Activated naive CD8-positive, alpha-beta T cell treated with anti-CD3 and anti-CD28 coated beads, Interleukin-2, amount 10 ng/mL, durations not matched to agents 7 days and 5 days (primary cell): Measurements from ENCODE around the gene RPUSD3. TPM values are rescaled to one million over a fixed set of nuclear protein-coding genes. Genes with fewer than 3 reads are reported as not detected.

Experiments used
- ATAC-seq: fragments of 150-1000 bp; cut with Tn5 transposase; one replicate; pipeline ENCODE4 v1.10.0; 2021; ENCODE audit warnings: low read depth, moderate library complexity
- POLR2A ChIA-PET: fragments of 350-600 bp; sonication (Branson Sonifier 250); formaldehyde crosslinking; loops from one replicate; lab custom pipeline; 2021; ENCODE audit warnings: antibody characterized with exemption; lab: Charles Lee
- DNase-seq: peaks from one replicate; pipeline ENCODE4 v3.0.0; 2021
- H3K27ac Mint-ChIP-seq: one replicate; pipeline ENCODE4 v1.8.0; 2022; ENCODE audit warnings: mild to moderate bottlenecking, mixed read lengths
- H3K27me3 Mint-ChIP-seq: one replicate; pipeline ENCODE4 v1.8.0; 2022; ENCODE audit warnings: mild to moderate bottlenecking, moderate library complexity, mixed read lengths
- H3K36me3 Mint-ChIP-seq: one replicate; pipeline ENCODE4 v1.8.0; 2021; ENCODE audit warnings: mild to moderate bottlenecking, mixed read lengths
- H3K4me1 Mint-ChIP-seq: one replicate; pipeline ENCODE4 v1.8.0; 2021; ENCODE audit warnings: mixed read lengths
- H3K4me3 Mint-ChIP-seq: one replicate; pipeline ENCODE4 v1.8.0; 2022; ENCODE audit warnings: mild to moderate bottlenecking, moderate library complexity, mixed read lengths
- H3K9me3 Mint-ChIP-seq: one replicate; pipeline ENCODE4 v1.8.0; 2021; ENCODE audit warnings: mixed read lengths
- total RNA-seq, 2 experiments: library from RNA; stranded (reverse); gene quantifications; one replicate each; pipeline ENCODE4 v1.2.3, GENCODE V29; 2021

The RPUSD3 gene, protein sequence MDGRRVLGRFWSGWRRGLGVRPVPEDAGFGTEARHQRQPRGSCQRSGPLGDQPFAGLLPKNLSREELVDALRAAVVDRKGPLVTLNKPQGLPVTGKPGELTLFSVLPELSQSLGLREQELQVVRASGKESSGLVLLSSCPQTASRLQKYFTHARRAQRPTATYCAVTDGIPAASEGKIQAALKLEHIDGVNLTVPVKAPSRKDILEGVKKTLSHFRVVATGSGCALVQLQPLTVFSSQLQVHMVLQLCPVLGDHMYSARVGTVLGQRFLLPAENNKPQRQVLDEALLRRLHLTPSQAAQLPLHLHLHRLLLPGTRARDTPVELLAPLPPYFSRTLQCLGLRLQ
- 10 to 100 TPM; 46.3 to 50.8 TPM for total RNA-seq

DNA sequence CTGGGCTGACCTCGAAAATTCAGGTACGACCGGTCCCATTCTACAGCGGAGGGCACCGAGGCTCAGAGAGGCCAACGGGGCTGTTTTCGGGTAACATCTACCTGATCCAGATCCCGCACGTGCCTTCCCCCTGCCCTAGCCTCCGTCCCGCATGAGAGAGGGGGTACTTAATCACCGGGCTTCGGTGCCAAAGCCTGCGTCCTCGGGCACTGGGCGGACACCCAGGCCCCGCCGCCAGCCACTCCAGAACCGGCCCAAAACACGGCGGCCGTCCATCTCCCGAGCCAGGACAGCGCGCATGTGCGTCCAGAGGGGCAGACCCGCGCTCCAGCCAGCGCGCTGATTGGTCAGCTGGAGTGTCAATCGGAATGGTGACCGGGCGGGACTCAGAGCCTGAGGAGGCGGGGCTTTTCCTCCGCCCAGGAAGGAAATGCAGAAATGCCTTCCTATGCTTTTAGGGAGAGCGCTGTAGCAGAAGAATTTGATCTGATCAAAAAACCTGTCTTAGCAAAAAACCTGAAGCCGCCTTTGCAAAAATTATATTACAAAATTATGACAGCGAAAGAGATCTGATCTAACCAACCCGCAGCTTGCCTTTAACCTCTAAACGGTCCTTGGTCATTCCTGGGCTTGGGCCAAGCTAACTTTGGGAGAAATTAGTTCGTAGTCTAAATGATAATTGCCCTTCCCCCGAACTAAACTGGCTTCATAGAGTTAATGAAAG, at the start of gene RPUSD3:
RPUSD3 (minus strand) TSS at position 294 of the 724 bp plus-strand sequence; CDS start at position 276, 18 bp downstream.
- Mint-ChIP-seq H3K36me3 (peaks cover 3% of the 10 kb centered on the region), H3K27ac (peak within 1 kb of the TSS; percentile 90), H3K4me3 (peak within 1 kb of the TSS; percentile 98), H3K4me1 (peaks cover 17% of the 10 kb centered on the region), H3K27me3 (no peaks in the 10 kb centered on the region), H3K9me3 (no peaks in the 10 kb centered on the region)
- DNase-seq: peak; percentile 99
- peak; percentile 97 for ATAC-seq
- POLR2A ChIA-PET: interaction anchor here (0.8 to 1.1 kb wide), 3 partner anchors 35 to 477 kb away, joined by 3 to 6 read pairs (median 4); partner anchors contain the start of gene SEC13

- no peaks in the 10 kb centered on the region for H3K27me3 Mint-ChIP-seq
- H3K4me1 Mint-ChIP-seq: peaks cover 35% of the 10 kb centered on the region
- H3K36me3 Mint-ChIP-seq: peaks cover 31% of the 10 kb centered on the region
- POLR2A ChIA-PET: interaction anchor here (0.7 to 3.6 kb wide), 13 partner anchors 11 to 429 kb away, joined by 3 to 32 read pairs (median 4); partner anchors contain the start of genes CRELD1, IL17RE, RPUSD3 and SEC13
- no peaks in the 10 kb centered on the region for H3K9me3 Mint-ChIP-seq
- peak overlapping the region; percentile 99 for H3K27ac Mint-ChIP-seq
- H3K4me3 Mint-ChIP-seq: peak overlapping the region; percentile 97
- DNase-seq (no peak), ATAC-seq (no peak)
Observed at GRCh38 chr3:9891072-9891622, 47.3 kb upstream of the RPUSD3 start.

- Mint-ChIP-seq H3K27me3 (no peaks in the 10 kb centered on the region), H3K36me3 (peaks cover 28% of the 10 kb centered on the region), H3K9me3 (no peaks in the 10 kb centered on the region), H3K4me3 (peak within 1 kb of the TSS; percentile 97), H3K4me1 (peaks cover 35% of the 10 kb centered on the region), H3K27ac (peak within 1 kb of the TSS; percentile 99)
- ATAC-seq (peak; percentile 86), DNase-seq (peak; percentile 90)
- POLR2A ChIA-PET: interaction anchor here (0.6 to 3.6 kb wide), 17 partner anchors 10 to 908 kb away, joined by 3 to 32 read pairs (median 4); partner anchors contain the start of genes ARPC4, CIDEC, CRELD1 and IL17RE
Observed at GRCh38 chr3:9890249-9891071, 46.7 kb upstream of the RPUSD3 start, which contains the start of gene JAGN1. TSS of gene JAGN1 (plus strand) at chr3:9890610. CDS start at chr3:9890723, 113 bp downstream.

GRCh38 chr3:9889405-9889804, 45.6 kb upstream of the RPUSD3 start:
- Mint-ChIP-seq H3K4me1 (peaks cover 29% of the 10 kb centered on the region), H3K9me3 (no peaks in the 10 kb centered on the region), H3K4me3 (no peak overlapping the region), H3K27ac (no peak overlapping the region), H3K27me3 (no peaks in the 10 kb centered on the region), H3K36me3 (peaks cover 22% of the 10 kb centered on the region)
- POLR2A ChIA-PET: interaction anchor here (0.9 to 3.3 kb wide), 3 partner anchors 13 to 135 kb away, joined by 3 to 32 read pairs (median 5); partner anchors contain the start of gene IL17RE
- no peak for ATAC-seq
- DNase-seq: no peak

- Mint-ChIP-seq H3K4me1 (peaks cover 23% of the 10 kb centered on the region), H3K27ac (no peak overlapping the region), H3K27me3 (no peaks in the 10 kb centered on the region), H3K4me3 (no peak overlapping the region), H3K9me3 (no peaks in the 10 kb centered on the region), H3K36me3 (peaks cover 14% of the 10 kb centered on the region)
- no peak for ATAC-seq
- no peak for DNase-seq
- POLR2A ChIA-PET: interaction anchor here (0.9 kb wide), 1 partner anchor 134 kb away, joined by 3 read pairs; no protein-coding TSS in a partner anchor
Observed at GRCh38 chr3:9888540-9888939, 44.7 kb upstream of the RPUSD3 start.

- POLR2A ChIA-PET: no interaction called here
- no peak for DNase-seq
- no peaks in the 10 kb centered on the region for H3K27me3 Mint-ChIP-seq
- peaks cover 15% of the 10 kb centered on the region for H3K4me1 Mint-ChIP-seq
- H3K9me3 Mint-ChIP-seq: no peaks in the 10 kb centered on the region
- no peak overlapping the region for H3K27ac Mint-ChIP-seq
- no peak overlapping the region for H3K4me3 Mint-ChIP-seq
- peaks cover 6% of the 10 kb centered on the region for H3K36me3 Mint-ChIP-seq
- ATAC-seq: no peak
Observed at GRCh38 chr3:9887480-9887879, 43.7 kb upstream of the RPUSD3 start.

GRCh38 chr3:9886328-9886727, 42.5 kb upstream of the RPUSD3 start:
- POLR2A ChIA-PET: interaction anchor here (1.2 kb wide), 1 partner anchor 237 kb away, joined by 3 read pairs; the partner anchor contains the start of gene MTMR14
- no peaks in the 10 kb centered on the region for H3K27me3 Mint-ChIP-seq
- no peaks in the 10 kb centered on the region for H3K9me3 Mint-ChIP-seq
- DNase-seq (no peak), ATAC-seq (no peak)
- H3K36me3 Mint-ChIP-seq: peaks cover 2% of the 10 kb centered on the region
- H3K27ac Mint-ChIP-seq: no peak overlapping the region
- peaks cover 9% of the 10 kb centered on the region for H3K4me1 Mint-ChIP-seq
- no peak overlapping the region for H3K4me3 Mint-ChIP-seq

DNA sequence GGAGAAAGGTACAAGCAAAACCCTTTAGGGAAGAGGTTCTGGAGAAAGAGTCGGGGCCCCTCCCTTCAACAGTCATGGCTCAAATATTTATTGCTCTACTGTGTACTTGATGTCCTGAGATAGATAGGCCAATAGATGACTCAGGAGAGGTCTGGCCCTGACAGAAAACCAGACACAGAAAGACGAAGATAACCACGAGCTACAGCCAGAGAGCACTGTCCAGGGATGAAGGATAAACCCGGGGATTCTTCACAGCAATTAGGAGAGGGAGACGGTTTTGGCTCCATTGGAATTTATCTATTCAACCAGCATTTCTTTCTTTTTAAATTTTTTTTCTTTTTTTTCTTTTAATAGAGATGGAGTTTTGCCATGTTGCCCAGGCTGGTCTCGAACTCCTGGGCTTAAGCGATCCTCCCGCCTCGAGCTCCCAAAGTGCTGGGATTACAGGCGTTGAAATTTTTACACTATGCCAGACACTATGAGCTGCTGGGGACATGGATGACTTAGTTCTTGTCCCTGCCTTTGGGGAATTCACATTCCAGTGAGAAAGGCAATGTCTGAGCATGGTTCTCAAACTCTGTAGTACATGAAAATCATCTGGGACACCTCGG, 40.9 kb upstream of the RPUSD3 start:
- Mint-ChIP-seq H3K4me3 (no peak overlapping the region), H3K9me3 (no peaks in the 10 kb centered on the region), H3K27me3 (no peaks in the 10 kb centered on the region), H3K4me1 (peaks cover 2% of the 10 kb centered on the region), H3K27ac (no peak overlapping the region), H3K36me3 (no peaks in the 10 kb centered on the region)
- ATAC-seq (no peak), DNase-seq (no peak)
- POLR2A ChIA-PET: interaction anchor here (0.5 kb wide), 1 partner anchor 128 kb away, joined by 4 read pairs; no protein-coding TSS in a partner anchor

DNA sequence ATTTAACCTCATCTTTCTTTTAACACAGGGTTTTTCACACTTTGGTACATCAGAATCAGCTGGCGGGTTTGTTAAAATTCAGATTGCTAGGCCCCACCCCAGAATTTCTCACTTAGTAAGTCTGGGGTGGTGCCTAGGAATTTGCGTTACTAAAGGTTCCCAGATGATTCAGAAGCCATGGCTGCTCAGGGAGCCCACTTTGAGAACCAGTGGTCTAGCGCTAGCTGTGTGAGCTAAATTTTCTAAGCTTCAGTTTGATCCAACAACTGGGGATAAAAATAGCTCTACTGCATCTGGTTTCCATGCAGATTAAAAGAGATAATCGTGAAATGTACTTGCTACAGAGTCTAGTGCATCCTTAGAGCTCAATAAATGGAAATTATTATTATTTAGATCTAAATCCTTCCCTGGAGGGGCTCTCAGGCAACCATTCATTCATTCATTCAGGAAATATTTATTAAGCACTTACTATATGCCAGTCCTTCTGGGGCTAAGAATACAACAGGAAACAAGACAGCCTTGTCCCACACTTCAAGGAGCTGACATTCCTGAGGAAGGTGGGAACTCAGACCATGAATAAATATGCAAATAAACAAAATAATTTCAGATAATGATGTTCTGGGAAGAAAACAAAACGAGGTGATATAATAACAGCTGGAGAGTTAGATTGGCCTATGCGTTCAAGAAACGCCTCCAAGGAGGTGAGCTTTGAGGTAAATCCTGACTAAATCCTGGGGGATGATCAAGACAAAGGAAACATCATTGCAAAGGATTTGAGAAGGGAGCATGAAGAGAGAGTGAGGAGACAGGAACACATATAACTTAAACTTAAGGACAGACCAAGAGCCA, 40.1 kb upstream of the RPUSD3 start:
- H3K36me3 Mint-ChIP-seq: no peaks in the 10 kb centered on the region
- H3K27ac Mint-ChIP-seq: no peak overlapping the region

GRCh38 chr3:9881441-9881840, 37.6 kb upstream of the RPUSD3 start:
- Mint-ChIP-seq H3K27me3 (peaks cover 5% of the 10 kb centered on the region), H3K9me3 (no peaks in the 10 kb centered on the region), H3K36me3 (no peaks in the 10 kb centered on the region), H3K27ac (no peak overlapping the region), H3K4me1 (no peaks in the 10 kb centered on the region), H3K4me3 (no peak overlapping the region)
- POLR2A ChIA-PET: no interaction called here
- no peak for ATAC-seq
- DNase-seq: no peak

More for the DNA sequence above, 40.1 kb upstream of the RPUSD3 start:
- H3K4me1 Mint-ChIP-seq: no peaks in the 10 kb centered on the region
- H3K27me3 Mint-ChIP-seq: no peaks in the 10 kb centered on the region
- POLR2A ChIA-PET: interaction anchor here (0.5 kb wide), 1 partner anchor 129 kb away, joined by 4 read pairs; no protein-coding TSS in a partner anchor
- DNase-seq (no peak), ATAC-seq (no peak)
- no peak overlapping the region for H3K4me3 Mint-ChIP-seq
- H3K9me3 Mint-ChIP-seq: no peaks in the 10 kb centered on the region

DNA sequence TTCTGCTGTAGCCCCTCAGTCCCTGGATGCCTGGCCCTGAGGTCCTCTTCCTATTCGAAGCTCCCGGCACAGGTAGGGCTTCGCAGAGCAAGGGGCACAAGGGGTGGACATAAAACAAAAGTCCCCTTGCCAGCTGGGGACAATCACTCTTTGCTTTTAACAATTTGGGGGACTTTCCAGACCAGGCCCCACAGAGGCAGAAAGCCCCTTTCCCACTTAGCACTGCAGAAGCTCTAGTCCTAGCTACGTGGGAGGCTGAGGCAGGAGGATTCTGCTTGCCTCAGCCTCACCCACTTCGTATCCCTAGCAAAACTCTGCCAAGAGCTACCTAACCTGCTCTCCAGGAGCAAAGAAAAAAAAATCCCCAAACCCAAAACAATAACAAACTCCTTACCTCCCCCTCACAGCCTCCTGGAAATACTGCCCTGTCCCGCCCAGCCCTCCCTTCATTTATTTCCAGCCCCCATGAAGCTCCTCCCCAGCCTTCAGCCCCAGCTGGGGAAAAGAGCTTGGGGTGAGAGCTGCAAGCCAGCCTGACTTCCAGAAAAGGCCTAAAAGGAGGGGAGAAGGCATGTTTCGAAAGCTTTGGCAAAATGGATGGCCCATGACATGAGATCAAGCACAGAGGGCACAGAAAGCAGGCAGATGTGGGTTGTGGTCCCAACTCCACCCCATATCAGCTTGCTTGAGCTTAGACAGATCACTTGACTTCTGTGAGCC, 36.2 kb upstream of the RPUSD3 start, which contains the start of gene CIDEC:
CIDEC (minus strand) TSS at position 424 of the 720 bp plus-strand sequence. CDS start 1,767 bp downstream, outside the sequence.
- POLR2A ChIA-PET: interaction anchor here (0.6 kb wide), 1 partner anchor 10 kb away, joined by 3 read pairs; no protein-coding TSS in a partner anchor
- peaks cover 5% of the 10 kb centered on the region for H3K27me3 Mint-ChIP-seq
- H3K9me3 Mint-ChIP-seq: no peaks in the 10 kb centered on the region
- no peaks in the 10 kb centered on the region for H3K4me1 Mint-ChIP-seq
- DNase-seq (no peak), ATAC-seq (no peak)
- no peaks in the 10 kb centered on the region for H3K36me3 Mint-ChIP-seq
- no peak within 1 kb of the TSS for H3K27ac Mint-ChIP-seq
- H3K4me3 Mint-ChIP-seq: no peak within 1 kb of the TSS
